ENCODE results near the gene PGA4.

DNA sequence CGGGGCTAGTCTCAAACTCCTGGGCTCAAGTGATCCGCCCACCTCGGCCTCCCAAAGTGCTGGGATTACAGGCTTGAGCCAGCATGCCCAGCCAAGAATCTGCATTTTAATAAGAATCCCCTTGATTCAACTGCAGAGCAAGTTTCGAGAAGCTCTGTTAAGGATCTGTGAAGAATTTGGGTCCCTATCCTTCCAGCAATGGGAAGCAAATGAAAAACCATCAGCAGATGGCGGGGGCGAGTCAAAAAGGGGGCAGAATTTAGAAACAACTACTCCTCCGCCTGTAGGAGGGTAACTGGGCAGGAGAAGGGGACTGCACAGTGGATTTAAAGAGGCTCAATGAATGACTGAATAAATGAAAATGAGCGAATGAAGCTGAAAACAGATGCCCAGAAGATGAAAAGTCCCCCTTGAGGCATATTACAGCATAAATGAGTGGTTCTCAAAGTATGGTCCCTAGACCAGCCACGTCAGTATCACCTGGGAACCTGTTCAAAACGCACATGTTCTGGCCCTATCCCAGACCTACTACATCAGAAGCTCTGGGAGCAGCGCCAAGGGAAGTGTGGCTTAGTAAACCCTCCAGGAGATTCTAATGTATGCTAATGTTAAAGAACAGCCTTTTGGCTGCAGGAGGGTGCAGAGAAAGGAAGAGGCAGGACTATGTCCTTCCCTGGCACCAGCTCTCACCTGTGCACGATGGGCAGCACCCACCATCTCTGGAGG, 58.0 kb downstream of the PGA4 start:
- TF ChIP-seq, protein P1, sequence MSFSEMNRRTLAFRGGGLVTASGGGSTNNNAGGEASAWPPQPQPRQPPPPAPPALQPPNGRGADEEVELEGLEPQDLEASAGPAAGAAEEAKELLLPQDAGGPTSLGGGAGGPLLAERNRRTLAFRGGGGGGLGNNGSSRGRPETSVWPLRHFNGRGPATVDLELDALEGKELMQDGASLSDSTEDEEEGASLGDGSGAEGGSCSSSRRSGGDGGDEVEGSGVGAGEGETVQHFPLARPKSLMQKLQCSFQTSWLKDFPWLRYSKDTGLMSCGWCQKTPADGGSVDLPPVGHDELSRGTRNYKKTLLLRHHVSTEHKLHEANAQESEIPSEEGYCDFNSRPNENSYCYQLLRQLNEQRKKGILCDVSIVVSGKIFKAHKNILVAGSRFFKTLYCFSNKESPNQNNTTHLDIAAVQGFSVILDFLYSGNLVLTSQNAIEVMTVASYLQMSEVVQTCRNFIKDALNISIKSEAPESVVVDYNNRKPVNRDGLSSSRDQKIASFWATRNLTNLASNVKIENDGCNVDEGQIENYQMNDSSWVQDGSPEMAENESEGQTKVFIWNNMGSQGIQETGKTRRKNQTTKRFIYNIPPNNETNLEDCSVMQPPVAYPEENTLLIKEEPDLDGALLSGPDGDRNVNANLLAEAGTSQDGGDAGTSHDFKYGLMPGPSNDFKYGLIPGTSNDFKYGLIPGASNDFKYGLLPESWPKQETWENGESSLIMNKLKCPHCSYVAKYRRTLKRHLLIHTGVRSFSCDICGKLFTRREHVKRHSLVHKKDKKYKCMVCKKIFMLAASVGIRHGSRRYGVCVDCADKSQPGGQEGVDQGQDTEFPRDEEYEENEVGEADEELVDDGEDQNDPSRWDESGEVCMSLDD (tag by site-specific recombination; IDR thresholded peaks at IDR 0.05) = no peak
- TF ChIP-seq ZNF121 (tag by site-specific recombination; IDR thresholded peaks at IDR 0.05) (no peak), ZNF426 (tag by site-specific recombination; IDR thresholded peaks at IDR 0.05) (no peak), ZFP37 (tag by site-specific recombination; IDR thresholded peaks at IDR 0.05) (no peak), ZNF626 (tag by site-specific recombination; IDR thresholded peaks at IDR 0.05) (no peak), ZNF664 (tag by site-specific recombination; IDR thresholded peaks at IDR 0.05) (no peak), YY1 (tag by site-specific recombination; IDR thresholded peaks at IDR 0.05) (no peak), ZNF416 (tag by site-specific recombination; IDR thresholded peaks at IDR 0.05) (no peak), ZSCAN23 (tag by site-specific recombination; IDR thresholded peaks at IDR 0.05) (no peak), ZEB2 (tag by site-specific recombination; IDR thresholded peaks at IDR 0.05) (no peak), ZNF585B (tag by site-specific recombination; IDR thresholded peaks at IDR 0.05) (no peak)
- TF ChIP-seq, protein P2, sequence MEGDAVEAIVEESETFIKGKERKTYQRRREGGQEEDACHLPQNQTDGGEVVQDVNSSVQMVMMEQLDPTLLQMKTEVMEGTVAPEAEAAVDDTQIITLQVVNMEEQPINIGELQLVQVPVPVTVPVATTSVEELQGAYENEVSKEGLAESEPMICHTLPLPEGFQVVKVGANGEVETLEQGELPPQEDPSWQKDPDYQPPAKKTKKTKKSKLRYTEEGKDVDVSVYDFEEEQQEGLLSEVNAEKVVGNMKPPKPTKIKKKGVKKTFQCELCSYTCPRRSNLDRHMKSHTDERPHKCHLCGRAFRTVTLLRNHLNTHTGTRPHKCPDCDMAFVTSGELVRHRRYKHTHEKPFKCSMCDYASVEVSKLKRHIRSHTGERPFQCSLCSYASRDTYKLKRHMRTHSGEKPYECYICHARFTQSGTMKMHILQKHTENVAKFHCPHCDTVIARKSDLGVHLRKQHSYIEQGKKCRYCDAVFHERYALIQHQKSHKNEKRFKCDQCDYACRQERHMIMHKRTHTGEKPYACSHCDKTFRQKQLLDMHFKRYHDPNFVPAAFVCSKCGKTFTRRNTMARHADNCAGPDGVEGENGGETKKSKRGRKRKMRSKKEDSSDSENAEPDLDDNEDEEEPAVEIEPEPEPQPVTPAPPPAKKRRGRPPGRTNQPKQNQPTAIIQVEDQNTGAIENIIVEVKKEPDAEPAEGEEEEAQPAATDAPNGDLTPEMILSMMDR (tag by site-specific recombination; IDR thresholded peaks at IDR 0.05) = no peak
- TF ChIP-seq, protein P3, sequence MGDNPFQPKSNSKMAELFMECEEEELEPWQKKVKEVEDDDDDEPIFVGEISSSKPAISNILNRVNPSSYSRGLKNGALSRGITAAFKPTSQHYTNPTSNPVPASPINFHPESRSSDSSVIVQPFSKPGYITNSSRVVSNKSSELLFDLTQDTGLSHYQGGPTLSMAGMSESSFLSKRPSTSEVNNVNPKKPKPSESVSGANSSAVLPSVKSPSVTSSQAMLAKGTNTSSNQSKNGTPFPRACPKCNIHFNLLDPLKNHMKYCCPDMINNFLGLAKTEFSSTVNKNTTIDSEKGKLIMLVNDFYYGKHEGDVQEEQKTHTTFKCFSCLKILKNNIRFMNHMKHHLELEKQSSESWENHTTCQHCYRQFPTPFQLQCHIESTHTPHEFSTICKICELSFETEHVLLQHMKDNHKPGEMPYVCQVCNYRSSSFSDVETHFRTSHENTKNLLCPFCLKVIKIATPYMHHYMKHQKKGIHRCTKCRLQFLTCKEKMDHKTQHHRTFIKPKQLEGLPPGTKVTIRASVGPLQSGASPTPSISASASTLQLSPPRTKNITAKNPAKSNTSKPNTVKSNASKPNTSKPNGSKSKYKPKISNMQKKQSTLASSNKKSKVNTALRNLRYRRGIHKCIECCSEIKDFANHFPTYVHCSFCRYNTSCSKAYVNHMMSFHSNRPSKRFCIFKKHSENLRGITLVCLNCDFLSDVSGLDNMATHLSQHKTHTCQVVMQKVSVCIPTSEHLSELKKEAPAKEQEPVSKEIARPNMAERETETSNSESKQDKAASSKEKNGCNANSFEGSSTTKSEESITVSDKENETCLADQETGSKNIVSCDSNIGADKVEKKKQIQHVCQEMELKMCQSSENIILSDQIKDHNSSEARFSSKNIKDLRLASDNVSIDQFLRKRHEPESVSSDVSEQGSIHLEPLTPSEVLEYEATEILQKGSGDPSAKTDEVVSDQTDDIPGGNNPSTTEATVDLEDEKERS (tag by site-specific recombination; IDR thresholded peaks at IDR 0.05) = no peak
